WTC11 (cell line): ENCODE measurements around the gene ISLR.

Experiments used
- ATF6 ChIP-seq: sonication (generic); formaldehyde crosslinking; IDR thresholded peaks from 2 replicates; pipeline ENCODE4 v1.8.1; 2023; ENCODE audit warnings: mild to moderate bottlenecking, missing genetic modification reagents
- CTCF ChIP-seq: fragments of 200-600 bp; IDR thresholded peaks from 2 replicates; pipeline ENCODE4 v1.8.0; 2022; ENCODE audit warnings: antibody characterized with exemption

GRCh38 chr15:74132681-74133651 is 40.5 kb upstream of the ISLR start:
- no peak for TF ChIP-seq CTCF
- no peak for TF ChIP-seq ATF6
